Measurements from ENCODE around the gene ZBTB38. TPM values are rescaled to one million over a fixed set of nuclear protein-coding genes. Genes with fewer than 3 reads are reported as not detected.
A peak's percentile ranks its signal among the peaks of the same experiment; 100 is the strongest.

The ZBTB38 gene
- total and polyA plus RNA-seq, 2 donors (not counting 1 experiment from before 2014, with no cell fraction given): 13.8 to 71.2 TPM

DNA sequence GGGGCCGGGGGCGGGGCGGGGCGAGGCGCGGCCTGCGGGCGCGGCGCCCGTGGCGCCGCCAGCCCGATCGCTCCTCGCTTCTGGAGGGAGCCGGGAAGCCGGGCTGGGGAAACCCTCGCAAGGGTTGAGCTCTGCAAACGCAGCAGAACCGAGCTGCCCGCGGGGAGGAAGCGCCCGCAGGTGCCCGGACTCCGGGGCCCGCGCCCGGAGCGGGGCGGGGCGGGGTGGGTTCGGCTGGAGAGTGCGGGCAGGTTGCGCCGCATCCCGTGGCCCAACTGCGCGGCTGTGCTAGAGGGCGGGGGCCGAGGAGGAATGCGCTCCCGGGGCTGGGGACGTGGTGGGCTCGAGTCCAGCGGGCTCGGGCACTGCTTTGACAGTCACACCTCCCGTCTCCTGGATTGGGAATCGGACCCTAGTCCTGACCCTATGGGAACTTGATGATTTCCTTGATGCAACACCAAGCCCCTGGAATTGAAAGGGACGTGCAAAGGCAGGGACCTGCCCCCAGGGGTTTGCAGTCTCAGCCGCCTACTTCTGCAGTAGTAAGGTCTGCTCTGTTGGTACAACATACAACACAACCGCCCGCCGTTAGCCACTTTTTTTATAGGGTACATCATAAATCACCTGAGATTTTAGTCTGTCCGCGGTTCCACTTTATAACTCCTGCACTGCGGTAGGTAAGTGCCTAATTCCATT, 34.3 kb downstream of the ZBTB38 start:
- under 1% methylated on average over 52 of the region's 58 CpGs for WGBS (ENCODE audit: insufficient coverage)
- Mint-ChIP-seq H3K27ac (peak overlapping the region; percentile 98), H3K27me3 (no peaks in the 10 kb centered on the region), H3K9me3 (ENCODE audit: insufficient read depth) (no peaks in the 10 kb centered on the region), H3K4me1 (peaks cover 48% of the 10 kb centered on the region), H3K4me3 (peak overlapping the region; percentile 95)
- ATAC-seq (ENCODE audit: low read depth): peak; percentile 61
- intact Hi-C loops (cut with micrococcal nuclease): loop anchor here (1.0 to 2.0 kb wide), 4 partner anchors 9 to 91 kb away; partner anchors contain the start of gene RASA2
- Histone ChIP-seq H3K27me3 (replicated peaks in 1 of 4; ENCODE audit: control extremely low read depth in 1 of 4, control insufficient read depth in 3 of 4, insufficient read depth in 4 of 4, low read length in 3 of 4) (no peaks in the 10 kb centered on the region), H3K4me3 (ENCODE audit: control extremely low read depth in 1 of 5, extremely low read depth in 1 of 5, insufficient read depth in 1 of 5, low read depth in 2 of 5, low read length in 4 of 5) (peak overlapping the region; percentile 37 to 83 (median 78)), H2AFZ (ENCODE audit: insufficient read depth, low read depth, low read length, poor library complexity, severe bottlenecking) (peak overlapping the region; percentile 98), H3K27ac (ENCODE audit: low read length in 2 of 2) (peak overlapping the region; percentile 35 to 90), H3K79me2 (ENCODE audit: control insufficient read depth, insufficient read depth, low read length) (no peaks in the 10 kb centered on the region), H3K9ac (ENCODE audit: low read length) (peak overlapping the region; percentile 85), H3K4me2 (replicated peaks; ENCODE audit: low read depth, low read length, poor library complexity, severe bottlenecking) (peak overlapping the region; percentile 89), H4K20me1 (ENCODE audit: control insufficient read depth, insufficient read depth, low read length, poor library complexity, severe bottlenecking) (no peaks in the 10 kb centered on the region), H3K9me3 (ENCODE audit: control extremely low read depth in 1 of 3, control insufficient read depth in 2 of 3, insufficient read depth in 1 of 3, low read length in 2 of 3) (no peaks in the 10 kb centered on the region), H3K4me1 (ENCODE audit: control insufficient read depth in 2 of 2, insufficient read depth in 2 of 2, low read length in 2 of 2) (peaks cover 8 to 14% of the 10 kb centered on the region in 2 donors), H3K36me3 (replicated peaks in 1 of 2; ENCODE audit: control extremely low read depth in 1 of 2, control insufficient read depth in 1 of 2, extremely low read depth in 1 of 2, insufficient read depth in 2 of 2, low read length in 1 of 2) (peaks cover 0 to 17% of the 10 kb centered on the region in 2 experiments)
- ChIA-PET CTCF (interaction anchor here (0.6 to 1.8 kb wide), 7 partner anchors 18 to 91 kb away, joined by 3 to 8 read pairs (median 4); no protein-coding TSS in a partner anchor), POLR2A (interaction anchor here (0.8 to 2.5 kb wide), 6 partner anchors 9 to 91 kb away, joined by 3 to 8 read pairs (median 4); no protein-coding TSS in a partner anchor)
- TF ChIP-seq EZH2 (IDR thresholded peaks at IDR 0.05; ENCODE audit: borderline replicate concordance, insufficient read depth, low read depth, low read length, poor library complexity, severe bottlenecking): no peak
- TF ChIP-seq, protein P1, sequence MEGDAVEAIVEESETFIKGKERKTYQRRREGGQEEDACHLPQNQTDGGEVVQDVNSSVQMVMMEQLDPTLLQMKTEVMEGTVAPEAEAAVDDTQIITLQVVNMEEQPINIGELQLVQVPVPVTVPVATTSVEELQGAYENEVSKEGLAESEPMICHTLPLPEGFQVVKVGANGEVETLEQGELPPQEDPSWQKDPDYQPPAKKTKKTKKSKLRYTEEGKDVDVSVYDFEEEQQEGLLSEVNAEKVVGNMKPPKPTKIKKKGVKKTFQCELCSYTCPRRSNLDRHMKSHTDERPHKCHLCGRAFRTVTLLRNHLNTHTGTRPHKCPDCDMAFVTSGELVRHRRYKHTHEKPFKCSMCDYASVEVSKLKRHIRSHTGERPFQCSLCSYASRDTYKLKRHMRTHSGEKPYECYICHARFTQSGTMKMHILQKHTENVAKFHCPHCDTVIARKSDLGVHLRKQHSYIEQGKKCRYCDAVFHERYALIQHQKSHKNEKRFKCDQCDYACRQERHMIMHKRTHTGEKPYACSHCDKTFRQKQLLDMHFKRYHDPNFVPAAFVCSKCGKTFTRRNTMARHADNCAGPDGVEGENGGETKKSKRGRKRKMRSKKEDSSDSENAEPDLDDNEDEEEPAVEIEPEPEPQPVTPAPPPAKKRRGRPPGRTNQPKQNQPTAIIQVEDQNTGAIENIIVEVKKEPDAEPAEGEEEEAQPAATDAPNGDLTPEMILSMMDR (IDR thresholded peaks at IDR 0.05): no peak
- DNase-seq: no peak

DNA sequence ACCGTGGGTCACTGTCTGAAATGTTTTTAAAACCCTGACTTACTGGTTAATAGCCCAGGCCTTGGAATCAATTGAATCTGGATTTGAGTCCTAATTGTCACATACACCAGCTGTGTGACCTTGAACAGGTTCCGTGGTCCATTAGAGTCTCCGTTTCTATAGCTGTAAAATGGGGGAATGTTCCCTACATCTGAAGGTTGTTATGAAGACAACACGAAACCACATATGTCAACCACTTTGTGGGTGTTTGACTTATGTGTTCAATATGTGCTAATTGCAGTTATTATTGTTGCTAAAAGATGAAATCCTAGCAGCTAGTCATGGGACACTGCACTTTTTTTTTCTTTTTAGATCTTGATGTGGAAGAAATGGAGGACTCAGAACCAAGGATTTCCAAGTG, 35.3 kb downstream of the ZBTB38 start:
- ChIA-PET CTCF (interaction anchor here (0.9 to 1.8 kb wide), 11 partner anchors 8 to 93 kb away, joined by 3 to 8 read pairs (median 4); no protein-coding TSS in a partner anchor), POLR2A (interaction anchor here (0.5 to 1.3 kb wide), 4 partner anchors 9 to 33 kb away, joined by 3 to 6 read pairs (median 4); no protein-coding TSS in a partner anchor)
- Mint-ChIP-seq H3K27ac (peak overlapping the region; percentile 50), H3K27me3 (no peaks in the 10 kb centered on the region), H3K4me1 (peaks cover 48% of the 10 kb centered on the region), H3K9me3 (ENCODE audit: insufficient read depth) (no peaks in the 10 kb centered on the region), H3K4me3 (peak overlapping the region; percentile 62)
- Histone ChIP-seq H3K9ac (ENCODE audit: low read length) (peak overlapping the region; percentile 85), H3K27me3 (replicated peaks in 1 of 4; ENCODE audit: control extremely low read depth in 1 of 4, control insufficient read depth in 3 of 4, insufficient read depth in 4 of 4, low read length in 3 of 4) (no peaks in the 10 kb centered on the region), H3K27ac (ENCODE audit: low read length in 2 of 2) (peak overlapping the region in 1 of 2 donors; percentile 2), H4K20me1 (ENCODE audit: control insufficient read depth, insufficient read depth, low read length, poor library complexity, severe bottlenecking) (no peaks in the 10 kb centered on the region), H3K4me1 (ENCODE audit: control insufficient read depth in 2 of 2, insufficient read depth in 2 of 2, low read length in 2 of 2) (peaks cover 8 to 14% of the 10 kb centered on the region in 2 donors), H3K9me3 (ENCODE audit: control extremely low read depth in 1 of 3, control insufficient read depth in 2 of 3, insufficient read depth in 1 of 3, low read length in 2 of 3) (no peaks in the 10 kb centered on the region), H3K36me3 (replicated peaks in 1 of 2; ENCODE audit: control extremely low read depth in 1 of 2, control insufficient read depth in 1 of 2, extremely low read depth in 1 of 2, insufficient read depth in 2 of 2, low read length in 1 of 2) (peaks cover 0 to 22% of the 10 kb centered on the region in 2 experiments), H3K4me2 (replicated peaks; ENCODE audit: low read depth, low read length, poor library complexity, severe bottlenecking) (peak overlapping the region; percentile 89), H3K4me3 (ENCODE audit: control extremely low read depth in 1 of 5, extremely low read depth in 1 of 5, insufficient read depth in 1 of 5, low read depth in 2 of 5, low read length in 4 of 5) (peak overlapping the region in 1 of 5 experiments; percentile 80), H2AFZ (ENCODE audit: insufficient read depth, low read depth, low read length, poor library complexity, severe bottlenecking) (peak overlapping the region; percentile 98), H3K79me2 (ENCODE audit: control insufficient read depth, insufficient read depth, low read length) (no peaks in the 10 kb centered on the region)
- no peak for ATAC-seq (ENCODE audit: low read depth)
- no CpG with 5 or more reads among the region's 4 CpGs for WGBS (ENCODE audit: insufficient coverage)
- DNase-seq: no peak
- TF ChIP-seq EZH2 (IDR thresholded peaks at IDR 0.05; ENCODE audit: borderline replicate concordance, insufficient read depth, low read depth, low read length, poor library complexity, severe bottlenecking): no peak
- TF ChIP-seq, protein P1 (IDR thresholded peaks at IDR 0.05): no peak
- intact Hi-C loops (cut with micrococcal nuclease): loop anchor here (1.0 to 2.0 kb wide), 3 partner anchors 8 to 83 kb away; partner anchors contain the start of gene RASA2

All from B cell (primary cell).